Spleen (tissue), 11 donors: ENCODE measurements around the gene BAZ1B. TPM values are rescaled to one million over a fixed set of nuclear protein-coding genes. Genes with fewer than 3 reads are reported as not detected.
A peak's percentile ranks its signal among the peaks of the same experiment; 100 is the strongest.

Experiments
- DNase-seq: peaks from one replicate; pipeline ENCODE4 v3.0.0-alpha.2; 2020
- H3K27ac ChIP-seq, 8 donors: fragments of 200-600 bp; sonication (generic) in 7 of 8; 1 replicate in 4 of 8; 2 replicates in 4 of 8; pipeline versions ENCODE4 v1.5.0 to v1.8.0; 2016 to 2021; ENCODE audit warnings: inconsistent platforms in 4 of 8, mild to moderate bottlenecking in 4 of 8, moderate library complexity in 1 of 8
- H3K27me3 ChIP-seq, 7 donors: fragments of 200-600 bp; sonication (generic) in 6 of 7; replicated peaks in 1 of 7; 1 replicate in 4 of 7; 2 replicates in 3 of 7; pipeline versions ENCODE4 v1.5.0 to v1.8.0; 2016 to 2021; ENCODE audit warnings: inconsistent platforms in 3 of 7, mild to moderate bottlenecking in 1 of 7
- H3K36me3 ChIP-seq, 6 donors: fragments of 200-600 bp; sonication (generic) in 5 of 6; 1 replicate in 4 of 6; 2 replicates in 2 of 6; pipeline versions ENCODE4 v1.5.0 to v1.8.0; 2016 to 2021; ENCODE audit warnings: inconsistent platforms in 2 of 6
- H3K4me1 ChIP-seq, 6 donors: fragments of 200-600 bp; sonication (generic) in 5 of 6; 1 replicate in 3 of 6; 2 replicates in 3 of 6; pipeline versions ENCODE4 v1.5.0 to v1.8.0; 2016 to 2021; ENCODE audit warnings: inconsistent platforms in 3 of 6
- H3K4me3 ChIP-seq, 8 donors: fragments of 200-600 bp; sonication (generic) in 7 of 8; 1 replicate in 4 of 8; 2 replicates in 4 of 8; pipeline versions ENCODE4 v1.5.0 to v1.8.0; 2016 to 2021; ENCODE audit warnings: inconsistent platforms in 4 of 8, mild to moderate bottlenecking in 4 of 8, moderate library complexity in 2 of 8
- H3K9me3 ChIP-seq, 8 donors: fragments of 200-600 bp; sonication (generic) in 7 of 8; 1 replicate in 4 of 8; 2 replicates in 4 of 8; pipeline versions ENCODE4 v1.5.0 to v1.8.0; 2016 to 2021; ENCODE audit warnings: inconsistent platforms in 4 of 8
- CTCF ChIP-seq, 11 experiments: fragments of 200-600 bp in 7 of 11; fragments of 450-650 bp in 4 of 11; sonication (generic) in 4 of 11; IDR thresholded peaks in 8 of 11; conservative IDR thresholded peaks in 3 of 11; 1 replicate in 7 of 11; 2 replicates in 4 of 11; pipeline versions ENCODE4 v1.4.0 to v1.8.0; 2016 to 2021; ENCODE audit warnings: antibody characterized with exemption in 11 of 11, inconsistent platforms in 4 of 11, mild to moderate bottlenecking in 1 of 11
- POLR2A ChIP-seq, 3 donors: fragments of 450-650 bp; IDR thresholded peaks; one replicate each; pipeline ENCODE4 v1.5.1; 2017; ENCODE audit warnings: antibody characterized with exemption in 3 of 3, mild to moderate bottlenecking in 1 of 3
- POLR2AphosphoS5 ChIP-seq, 3 donors: sonication (generic); formaldehyde crosslinking; IDR thresholded peaks; one replicate each; pipeline ENCODE4 v1.5.1; 2017; ENCODE audit warnings: antibody characterized with exemption in 3 of 3
- whole genome bisulfite sequencing, 5 donors: extraction: QIAGEN DNeasy Blood & Tissue Kit in 3 of 5; methylation state at CpG; one replicate each; pipeline versions ENCODE4 v1.1.5 to v1.1.7; 2013 to 2018; 5-methylcytosine and 5-hydroxymethylcytosine counted together
- intact Hi-C: fragments of 100-400 bp; cut with DNase I; formaldehyde crosslinking; loops from one replicate; pipeline ENCODE4 v1.15.0; 2023; ENCODE audit warnings: low total_unique reads
- polyA plus RNA-seq, 3 donors: library from polyadenylated mRNA; stranded (reverse); fragments of 200-250 nt; gene quantifications; one replicate each; pipeline ENCODE4 v1.2.1, GENCODE V29; 2013
- total RNA-seq, 7 donors: library from RNA; depleted of rRNA in 3 of 7; stranded (reverse); fragments of >200 nt in 3 of 7; fragmentation: NEBNext Ultra II Directional in 4 of 7; extraction: Animal tissue kit (Norgen Biotek cat#: 25700) in 4 of 7; gene quantifications; one replicate each; pipeline versions ENCODE4 v1.1.0 to v1.2.1, GENCODE V29; 2016 to 2021
- donor health status: healthy with polysubstance abuse.
- donor health status: DM: no; HTN: no; CAD: no; lungs with moderate emphysema.
- donor health status: DM: no; HTN: no; CAD: no.
- donor health status: Bipolar disorder and iron deficiency.
- donor health status: healthy.
- donor health status: DM: no; HTN: no; CAD: no.
- donor health status: DM: yes; HTN: yes; CAD: no.

The BAZ1B gene
- total and polyA plus RNA-seq, 10 donors: 9.2 to 61.4 (median 54.9) TPM

- TF ChIP-seq POLR2AphosphoS5 (IDR thresholded peaks at IDR 0.05) (no peak), POLR2A (IDR thresholded peaks at IDR 0.05) (no peak), CTCF (IDR thresholded peaks at IDR 0.05 in 8 of 11, conservative IDR thresholded peaks at IDR 0.05 in 3 of 11) (no peak)
- peak overlapping the region in 6 of 8 donors; percentile 5 to 75 (median 58) for H3K27ac ChIP-seq
- 29 to 53% (median 32%) methylated on average over 7 of the region's 7 CpGs for WGBS, 5 donors
- DNase-seq: no peak
- H3K4me3 ChIP-seq: peak overlapping the region in 7 of 8 donors; percentile 27 to 67 (median 32)
- H3K9me3 ChIP-seq: no peaks in the 10 kb centered on the region
- peaks cover 5 to 23% (median 18%) of the 10 kb centered on the region in 6 donors for H3K36me3 ChIP-seq
- H3K27me3 ChIP-seq: no peaks in the 10 kb centered on the region
- intact Hi-C loops: no loop called here
- peaks cover 0 to 15% (median 9%) of the 10 kb centered on the region in 6 donors for H3K4me1 ChIP-seq
Measured at GRCh38 chr7:73565675-73566340, 43.7 kb upstream of the BAZ1B start.

- Histone ChIP-seq H3K4me3 (no peak overlapping the region), H3K27ac (no peak overlapping the region), H3K27me3 (no peaks in the 10 kb centered on the region), H3K36me3 (no peaks in the 10 kb centered on the region), H3K9me3 (no peaks in the 10 kb centered on the region), H3K4me1 (peaks cover 11 to 25% (median 18%) of the 10 kb centered on the region in 6 donors)
- DNase-seq: no peak
- TF ChIP-seq POLR2A (IDR thresholded peaks at IDR 0.05) (no peak), POLR2AphosphoS5 (IDR thresholded peaks at IDR 0.05) (no peak), CTCF (IDR thresholded peaks at IDR 0.05 in 8 of 11, conservative IDR thresholded peaks at IDR 0.05 in 3 of 11) (no peak)
- intact Hi-C loops: no loop called here
- WGBS, 5 donors: 67 to 78% (median 67%) methylated on average over 11 of the region's 11 CpGs
Measured at GRCh38 chr7:73560109-73560835, 38.2 kb upstream of the BAZ1B start.

- no peaks in the 10 kb centered on the region for H3K27me3 ChIP-seq
- peak within 1 kb of the TSS; percentile 90 to 100 (median 99) for H3K27ac ChIP-seq
- TF ChIP-seq CTCF (IDR thresholded peaks at IDR 0.05 in 8 of 11, conservative IDR thresholded peaks at IDR 0.05 in 3 of 11): peak in 1 of 11 experiments; percentile 7
- peak; percentile 83 to 84 (median 84) for TF ChIP-seq POLR2AphosphoS5 (IDR thresholded peaks at IDR 0.05)
- peak; percentile 5 to 13 (median 12) for TF ChIP-seq POLR2A (IDR thresholded peaks at IDR 0.05)
- no peaks in the 10 kb centered on the region for H3K9me3 ChIP-seq
- peaks cover 11 to 50% (median 31%) of the 10 kb centered on the region in 6 donors for H3K4me1 ChIP-seq
- peak within 1 kb of the TSS; percentile 35 to 77 (median 68) for H3K4me3 ChIP-seq
- intact Hi-C loops: no loop called here
- peak; percentile 94 for DNase-seq
- 4 to 13% (median 7%) methylated on average over 28 to 83 of the region's 83 CpGs for WGBS, 5 donors
- H3K36me3 ChIP-seq: peaks cover 0 to 25% (median 14%) of the 10 kb centered on the region in 6 donors
Measured at GRCh38 chr7:73557397-73558257, 35.5 kb upstream of the BAZ1B start, which contains the start of gene BCL7B. Gene BCL7B, minus strand, starts transcription at chr7:73557690. Its CDS starts 112 bp downstream, at chr7:73557578.
